GM19238 (cell line): ENCODE measurements around the gene TNFAIP8L3.

Experiments
- DNase-seq: peaks from one replicate; pipeline ENCODE4 v3.0.0; 2011; ENCODE audit warnings: low spot score; ENCODE audit not compliant: insufficient read length

TNFAIP8L3 gene

DNA sequence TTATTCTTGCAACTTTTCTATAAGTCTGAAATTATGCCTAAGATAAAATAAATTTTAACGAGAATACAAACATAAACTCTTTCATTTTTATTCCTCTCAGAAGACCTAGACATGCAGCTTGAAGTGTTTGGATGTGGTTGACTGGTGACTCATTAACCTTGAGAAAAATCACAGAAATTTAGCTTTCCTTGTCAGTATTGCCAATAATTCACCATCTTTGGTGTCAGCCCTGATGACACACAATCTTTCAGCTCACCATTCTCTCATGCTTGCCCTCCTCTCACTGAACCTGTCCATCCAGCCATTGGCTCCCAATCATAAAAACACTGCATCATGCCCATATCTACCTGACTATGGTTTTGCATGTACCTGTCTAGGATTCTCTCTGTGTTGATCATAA is 22.6 kb upstream of the TNFAIP8L3 start:
- DNase-seq, result no peak

DNA sequence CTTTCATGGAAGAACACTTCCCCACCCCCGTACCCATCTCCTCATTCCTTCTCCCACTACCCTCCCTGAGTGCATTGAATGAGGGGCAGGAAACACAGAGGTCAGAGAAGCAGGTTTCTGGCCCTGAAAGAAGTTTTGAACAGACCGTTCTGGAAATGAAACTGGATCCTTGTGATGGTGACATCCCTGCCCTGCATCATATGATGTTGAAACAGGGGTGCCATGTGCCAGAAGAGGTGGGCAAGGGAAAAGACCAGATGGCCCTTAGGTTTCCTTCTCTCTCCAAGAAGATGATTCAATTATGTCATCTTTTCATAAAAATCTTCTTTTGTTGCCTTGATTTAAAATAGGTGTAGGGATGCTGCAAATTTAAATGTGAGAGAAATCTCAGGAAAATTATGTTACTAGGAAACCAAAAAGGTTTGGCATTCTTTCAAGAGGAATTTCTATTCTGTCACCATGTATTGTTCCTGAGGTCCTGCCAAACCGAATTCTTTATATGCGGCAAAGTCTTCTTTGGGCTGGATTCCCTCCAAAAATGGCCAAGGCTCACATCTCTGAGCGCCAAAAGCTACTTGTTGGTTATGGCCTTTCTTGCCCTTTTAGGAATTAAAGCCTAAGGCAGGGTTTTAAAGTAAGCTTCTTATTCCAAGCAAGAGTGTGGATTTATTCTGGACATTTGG is 19.9 kb upstream of the TNFAIP8L3 start:
- no peak for DNase-seq

DNA sequence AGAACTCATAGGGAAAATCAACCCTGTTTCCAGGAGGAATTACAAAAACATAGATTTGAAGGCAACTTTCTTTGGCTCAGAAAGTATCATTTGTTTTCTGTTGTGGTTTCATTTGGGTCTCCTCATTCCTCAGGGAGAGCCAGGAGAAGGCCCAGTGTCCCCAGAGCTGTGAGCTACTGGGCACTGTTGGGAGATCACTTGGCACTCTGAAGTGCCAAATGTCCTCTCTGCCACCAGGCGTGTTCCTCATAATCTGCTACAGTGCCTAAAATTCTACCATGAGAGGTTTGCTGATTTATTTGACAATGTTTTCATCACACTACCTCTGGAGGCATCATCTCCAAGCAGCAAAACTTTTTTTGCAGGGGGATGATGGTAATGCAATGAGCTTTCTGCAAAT is 17.4 kb upstream of the TNFAIP8L3 start:
- DNase-seq, result no peak

DNA sequence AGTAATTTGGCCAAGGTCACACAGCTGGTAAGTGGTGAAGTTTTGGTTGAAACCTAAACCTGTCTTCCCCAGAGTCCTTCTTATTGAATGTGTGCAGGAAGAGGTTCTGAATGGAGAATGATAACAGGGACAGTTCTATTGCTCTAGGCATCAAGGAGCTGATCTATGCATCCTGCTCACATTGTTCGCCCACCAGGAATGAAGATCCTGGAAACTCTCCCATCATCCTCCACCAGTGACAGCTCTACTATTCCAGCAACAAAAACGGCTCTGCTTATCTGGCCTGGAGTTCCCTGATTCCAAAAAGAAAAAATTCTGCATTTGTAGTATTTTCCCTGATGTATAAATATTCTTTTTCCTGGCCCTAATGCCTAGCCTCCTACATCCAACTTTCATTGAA is 16.4 kb upstream of the TNFAIP8L3 start:
- DNase-seq, result no peak

DNA sequence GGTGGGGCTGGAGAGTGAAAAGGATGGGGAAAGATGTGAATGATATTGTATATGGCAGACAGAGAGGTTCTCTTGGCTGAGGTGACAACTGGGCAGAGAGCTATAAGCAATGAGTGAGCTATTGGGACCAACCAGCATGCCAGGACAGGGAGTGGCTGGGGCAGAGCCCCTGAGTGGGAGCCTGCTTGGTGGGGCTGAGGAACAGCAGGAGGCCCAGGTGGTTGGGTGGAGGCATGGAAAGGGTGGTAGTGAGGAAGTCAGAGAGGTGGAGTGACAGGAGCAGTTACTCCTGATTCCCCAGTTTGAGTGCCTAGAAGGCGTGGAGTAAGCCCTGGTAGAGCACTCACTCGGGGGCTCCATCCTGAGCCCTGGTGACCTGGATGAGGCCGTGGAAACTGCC is 15.5 kb upstream of the TNFAIP8L3 start:
- DNase-seq, result no peak

DNA sequence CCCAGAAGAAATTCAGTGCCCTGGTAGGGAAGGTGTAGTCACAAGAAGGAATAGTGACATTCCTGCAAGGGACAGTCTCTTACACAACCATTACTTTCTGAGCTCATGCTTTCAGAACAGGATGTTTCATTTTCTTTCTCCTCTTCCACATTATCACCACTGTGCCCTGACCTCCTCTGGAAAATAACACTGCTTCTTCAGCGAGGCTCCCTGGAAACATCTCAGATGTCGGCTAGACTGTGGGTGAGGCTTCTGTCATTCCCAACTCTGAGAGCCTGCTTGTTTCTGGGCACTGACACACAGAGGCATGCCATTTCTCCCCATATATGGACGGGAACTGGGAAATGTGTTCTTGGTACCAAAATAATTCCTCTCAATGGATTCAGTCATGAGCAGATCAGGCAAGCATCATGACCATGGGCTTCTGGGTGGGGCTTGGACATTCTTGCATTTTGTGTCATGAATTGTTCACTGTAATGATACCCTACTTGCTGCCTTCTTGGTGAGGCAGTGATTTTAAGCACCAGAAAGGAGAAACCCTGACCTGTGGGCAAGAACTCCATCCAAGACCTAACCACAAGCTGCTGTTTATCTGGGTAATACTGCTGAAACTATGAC is 14.3 kb upstream of the TNFAIP8L3 start:
- no peak for DNase-seq

DNA sequence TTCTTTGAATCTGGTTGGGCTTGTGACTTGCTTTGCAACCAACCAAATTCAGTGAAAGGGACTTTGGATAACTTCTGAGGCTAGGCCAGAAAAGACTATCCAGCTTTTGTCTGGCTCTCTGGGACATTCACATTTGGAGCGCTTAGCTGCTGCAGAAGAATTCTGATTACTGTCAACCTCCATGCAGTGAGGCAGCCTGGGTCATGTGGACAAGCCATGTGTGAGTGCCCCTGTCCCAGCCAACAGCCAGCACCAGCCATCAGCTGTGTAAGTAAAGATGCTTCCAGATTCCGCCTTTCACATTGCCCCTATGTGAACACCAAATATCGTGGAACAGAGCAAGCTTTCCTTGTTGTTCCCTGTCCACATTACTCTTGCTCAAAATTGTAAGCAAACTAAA is 12.9 kb upstream of the TNFAIP8L3 start:
- DNase-seq, result no peak

DNA sequence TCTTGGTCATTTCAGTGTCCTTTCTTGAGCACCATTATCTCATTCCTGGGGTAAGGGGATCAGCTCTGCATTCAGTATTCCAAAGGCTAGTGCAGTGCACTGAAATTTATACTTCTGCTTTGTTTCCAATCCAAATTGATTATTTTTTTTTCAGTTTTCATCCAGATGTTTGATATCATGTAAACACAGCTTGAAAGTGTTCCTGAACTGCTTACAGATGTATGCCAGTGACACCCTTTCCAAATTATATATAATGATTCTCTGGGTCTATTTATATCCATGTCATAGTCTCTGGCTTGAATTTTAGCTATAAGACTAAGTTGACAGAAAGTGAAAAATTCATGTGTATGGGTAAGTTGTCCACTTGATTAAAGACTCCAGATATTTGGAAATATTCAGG is 11.8 kb upstream of the TNFAIP8L3 start:
- DNase-seq, result no peak

DNA sequence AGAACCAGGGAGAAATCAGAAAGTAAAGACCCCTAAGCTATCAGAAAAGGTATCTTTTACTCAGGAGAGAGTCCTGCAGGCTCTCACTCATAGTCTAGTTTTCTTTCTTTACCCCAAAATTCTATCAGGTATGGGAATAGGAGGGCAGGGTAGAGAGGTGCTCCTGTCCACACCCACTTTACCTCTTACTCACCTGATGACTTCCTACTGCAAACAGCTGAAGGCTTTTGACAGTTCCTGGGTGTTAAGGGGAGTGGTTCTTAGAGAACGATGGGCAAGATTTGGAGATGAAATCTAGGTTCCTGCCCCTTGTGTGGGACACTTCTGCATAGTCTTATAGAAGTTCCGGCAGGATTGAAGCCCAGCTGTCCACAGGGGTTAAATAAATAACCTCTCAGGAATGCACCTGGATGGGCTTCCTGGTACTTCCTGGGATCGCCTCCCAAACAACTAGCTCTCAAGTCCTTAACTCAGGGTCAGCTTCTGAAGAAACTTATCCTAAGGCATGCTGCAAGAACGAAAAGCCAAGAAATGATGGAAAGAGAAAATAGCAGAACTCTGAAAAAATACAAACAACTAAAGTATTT is 10.8 kb upstream of the TNFAIP8L3 start:
- DNase-seq, result no peak

DNA sequence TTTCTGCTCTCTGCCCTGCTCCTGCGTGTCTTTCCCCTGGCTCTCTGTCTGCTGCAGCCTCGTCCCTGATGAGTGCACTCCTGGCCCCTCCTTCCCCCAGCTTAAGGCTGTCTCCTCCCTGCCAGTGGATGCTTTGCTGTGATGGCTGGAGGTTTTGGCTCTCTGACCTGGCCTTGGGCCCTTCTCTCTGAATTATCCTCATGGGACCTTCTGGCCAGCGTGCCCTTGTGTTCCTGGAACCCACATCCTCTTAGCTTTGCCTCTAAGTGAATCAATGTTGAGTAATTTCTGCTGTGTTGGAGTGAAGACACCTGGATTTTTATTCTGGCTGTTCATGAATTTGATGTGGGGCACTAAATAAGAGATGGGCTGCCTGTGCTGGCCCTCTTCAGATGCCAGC is 9.8 kb upstream of the TNFAIP8L3 start:
- DNase-seq, result no peak

DNA sequence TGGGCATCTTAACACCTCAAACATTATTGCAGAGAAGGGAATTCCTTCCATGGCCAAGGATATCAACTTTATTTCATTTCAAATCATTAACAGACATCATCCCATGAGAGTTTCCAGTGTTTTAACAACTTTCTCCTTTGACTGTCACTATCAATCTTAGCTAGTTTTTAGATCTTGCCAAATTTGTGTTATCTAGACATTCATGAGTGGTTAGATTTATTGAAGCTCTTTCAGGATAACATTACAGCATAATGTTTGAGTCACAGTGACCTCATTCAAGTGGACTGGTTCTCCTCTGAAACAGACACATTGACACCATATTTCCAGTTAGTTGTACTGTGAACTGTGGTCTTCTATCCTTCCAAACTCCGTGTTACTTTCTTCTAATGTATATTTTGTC is 8.6 kb upstream of the TNFAIP8L3 start:
- DNase-seq, result no peak

DNA sequence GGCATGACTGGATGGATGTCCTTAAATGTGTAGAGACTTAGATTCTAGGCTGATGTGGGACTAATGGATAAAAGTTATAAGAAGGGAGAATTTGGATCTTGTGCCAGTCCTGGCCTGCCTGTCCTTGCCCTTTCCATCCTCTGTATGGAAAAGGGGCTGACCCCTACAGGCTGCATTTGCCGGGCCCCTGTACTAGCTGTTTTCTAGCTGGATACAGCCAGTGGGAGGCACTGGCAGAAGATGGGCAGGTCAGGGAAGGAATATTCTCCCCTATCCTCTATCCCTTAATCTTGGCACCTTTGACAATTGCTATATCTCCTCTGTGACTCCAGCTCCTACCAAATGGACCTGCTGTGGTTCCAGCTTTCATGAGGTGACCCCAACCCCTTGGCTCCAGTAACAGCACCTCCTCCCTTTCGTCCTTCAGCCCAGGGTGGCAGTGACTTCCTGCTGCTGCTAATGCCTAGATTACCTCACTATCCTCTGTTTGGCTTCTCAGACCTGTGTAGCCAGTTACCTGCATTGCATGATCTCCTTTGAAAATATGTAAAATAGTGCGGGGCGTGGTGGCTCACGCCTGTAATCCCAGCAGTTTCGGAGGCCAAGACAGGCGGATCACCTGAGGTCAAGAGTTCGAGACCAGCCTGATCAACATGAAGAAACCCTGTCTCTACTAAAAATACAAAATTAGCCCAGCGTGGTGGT is 6.2 kb upstream of the TNFAIP8L3 start:
- DNase-seq, result no peak

DNA sequence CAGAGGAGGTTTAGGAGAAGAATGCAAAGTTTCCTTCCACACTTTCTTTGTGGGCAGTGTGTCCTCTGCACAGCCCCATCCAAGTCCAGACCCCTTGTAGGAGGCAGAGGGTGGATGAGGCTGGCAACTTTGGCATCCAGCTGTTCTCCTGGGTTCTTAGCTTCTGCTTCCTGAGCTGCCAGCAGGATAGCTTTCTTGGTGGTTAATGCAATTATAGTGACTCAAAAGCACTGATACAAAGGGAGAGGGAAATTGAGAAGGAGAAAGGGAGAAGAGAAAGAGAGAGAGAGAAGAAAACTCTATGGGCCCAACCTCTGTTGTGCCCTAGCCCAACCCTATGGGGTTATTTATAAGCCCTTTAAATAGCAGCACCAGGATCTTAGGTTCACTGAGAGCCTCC is 4.5 kb upstream of the TNFAIP8L3 start:
- no peak for DNase-seq

DNA sequence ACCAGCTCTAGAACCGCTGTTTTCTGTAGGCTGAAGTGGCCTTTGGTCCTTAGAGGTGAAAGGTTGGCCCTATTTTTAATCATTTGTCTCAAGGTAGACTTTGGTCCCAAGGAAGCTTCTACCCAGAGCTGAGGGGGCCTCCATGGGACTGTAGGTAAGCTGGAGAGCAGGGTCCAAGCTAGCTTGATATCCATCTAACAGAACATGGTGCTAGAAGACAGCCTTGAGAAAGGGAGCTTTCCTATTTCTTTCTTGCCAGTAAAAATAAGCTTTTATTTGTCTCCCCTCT is 3.6 kb upstream of the TNFAIP8L3 start:
- no peak for DNase-seq

DNA sequence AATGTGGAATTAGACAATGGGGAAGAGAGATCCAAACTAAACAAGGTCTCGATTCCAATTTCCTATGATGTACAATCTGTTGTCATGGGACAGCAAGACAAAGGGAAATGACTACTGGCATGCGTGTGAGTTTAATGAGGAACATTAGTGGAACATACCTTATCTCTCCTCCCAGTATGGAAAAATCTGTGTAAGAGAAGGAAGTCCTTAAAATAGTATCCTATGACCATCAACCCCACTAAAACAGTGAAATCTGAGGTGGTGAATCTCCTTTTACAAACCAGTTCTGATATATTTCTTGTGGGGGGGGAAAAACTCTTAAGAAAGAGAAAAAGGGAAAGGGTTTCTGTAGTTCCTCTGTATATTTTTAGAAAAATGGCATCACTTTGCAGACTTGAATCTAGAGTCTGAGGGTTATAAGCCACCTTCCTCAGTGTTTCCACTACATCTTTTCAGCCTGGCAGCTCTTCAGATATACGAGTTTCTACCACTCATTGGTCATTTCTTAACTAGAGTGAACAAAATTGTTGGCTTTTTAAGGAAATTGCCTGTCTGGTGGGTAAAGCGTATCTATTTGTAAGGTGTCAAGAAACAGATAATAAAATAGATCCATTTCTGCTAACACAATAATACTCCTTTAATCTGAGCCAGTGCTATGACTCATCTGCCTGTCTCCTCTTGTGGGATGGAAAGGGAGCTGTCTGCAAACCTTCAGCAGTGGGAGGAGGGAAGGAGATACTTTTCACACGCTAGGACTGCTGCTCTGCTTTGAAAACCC is 3.0 kb upstream of the TNFAIP8L3 start:
- no peak for DNase-seq

DNA sequence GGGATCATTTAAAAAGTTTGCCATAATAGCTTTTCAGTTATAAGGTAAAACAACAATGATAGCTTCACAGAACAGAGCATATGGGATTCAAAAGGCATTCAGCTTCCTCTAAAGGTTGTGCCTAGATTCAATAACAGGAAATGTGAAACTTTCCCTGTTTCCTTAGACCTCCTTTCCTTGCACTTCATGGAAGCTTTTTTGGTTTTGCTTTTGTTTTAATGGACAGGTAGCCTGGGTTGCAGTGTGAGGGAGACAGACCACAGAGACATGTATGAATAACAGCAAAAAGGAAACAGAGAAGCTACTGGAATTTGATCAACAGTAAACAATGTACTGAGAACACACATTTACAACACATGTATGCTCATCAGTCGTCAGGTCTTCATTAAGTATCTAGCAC is 2.3 kb upstream of the TNFAIP8L3 start:
- DNase-seq, result no peak

DNA sequence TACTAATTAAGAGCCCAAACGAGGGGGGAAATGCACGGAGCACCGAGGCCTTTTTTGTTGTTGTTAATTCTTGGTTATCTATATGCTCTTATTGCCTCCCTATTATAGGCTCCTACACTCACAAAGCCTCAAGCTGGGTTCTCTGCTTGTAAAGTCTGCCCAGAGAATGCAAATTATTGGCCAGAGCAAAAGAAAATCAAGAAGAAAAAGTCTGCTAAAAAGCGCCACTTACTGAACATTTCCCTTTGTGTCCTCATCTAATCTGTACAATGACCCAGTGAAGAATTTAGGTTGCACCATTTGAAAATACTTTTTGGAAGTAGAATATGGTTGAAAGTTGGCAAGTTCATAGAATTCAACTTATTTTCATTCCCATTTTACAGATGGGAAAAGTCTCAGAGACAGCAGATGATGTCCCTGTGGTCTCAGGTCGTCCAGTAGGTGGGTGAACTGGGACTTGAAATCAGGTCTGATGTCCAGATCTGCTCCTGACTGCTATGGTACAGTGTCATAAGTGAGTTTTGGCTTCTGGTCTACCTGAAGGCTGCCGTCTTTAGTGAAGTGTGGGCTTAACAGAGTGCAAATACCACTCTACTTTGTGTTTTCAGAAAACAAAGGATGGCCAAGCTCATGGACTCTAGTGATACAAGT is 1.1 kb upstream of the TNFAIP8L3 start:
- DNase-seq, result no peak

DNA sequence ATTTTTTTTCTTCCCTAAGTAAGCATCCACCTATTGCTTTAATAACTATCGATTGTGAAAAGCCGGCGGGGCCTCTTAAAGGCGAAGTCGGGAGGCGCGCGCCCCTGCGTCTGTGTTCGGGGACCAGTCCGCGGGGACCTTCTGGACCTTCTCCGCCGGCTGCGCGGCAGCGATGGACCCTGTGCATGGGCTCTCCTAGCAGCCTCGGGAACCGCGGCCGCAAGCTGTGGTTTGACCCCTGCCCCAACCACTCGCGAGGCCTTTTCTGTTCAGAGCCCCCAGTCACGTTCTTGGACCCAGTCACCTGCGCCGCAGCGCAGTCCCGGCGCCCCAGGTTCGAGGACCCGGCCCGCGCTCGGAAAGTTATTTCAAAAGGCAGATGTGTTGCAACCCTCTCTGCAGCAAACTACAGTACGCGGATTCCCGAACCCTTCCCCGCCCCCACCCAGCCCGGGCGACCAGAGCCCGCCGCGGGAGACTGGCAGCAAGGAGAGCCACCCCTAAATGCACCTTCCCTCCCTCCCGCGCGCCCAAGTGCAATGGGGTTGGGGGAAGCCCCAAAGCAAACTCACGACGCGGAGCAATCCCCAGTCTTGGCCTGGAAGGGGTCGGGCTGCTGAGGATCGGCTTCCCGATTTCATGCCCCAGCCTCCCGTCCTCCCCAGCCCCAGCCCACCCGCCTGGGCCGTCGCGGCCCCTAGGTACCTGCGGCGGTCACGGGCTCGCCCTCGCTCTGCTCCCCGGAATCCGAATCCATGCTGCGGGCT is 684 bp downstream of the TNFAIP8L3 start:
- DNase-seq, result no peak

DNA sequence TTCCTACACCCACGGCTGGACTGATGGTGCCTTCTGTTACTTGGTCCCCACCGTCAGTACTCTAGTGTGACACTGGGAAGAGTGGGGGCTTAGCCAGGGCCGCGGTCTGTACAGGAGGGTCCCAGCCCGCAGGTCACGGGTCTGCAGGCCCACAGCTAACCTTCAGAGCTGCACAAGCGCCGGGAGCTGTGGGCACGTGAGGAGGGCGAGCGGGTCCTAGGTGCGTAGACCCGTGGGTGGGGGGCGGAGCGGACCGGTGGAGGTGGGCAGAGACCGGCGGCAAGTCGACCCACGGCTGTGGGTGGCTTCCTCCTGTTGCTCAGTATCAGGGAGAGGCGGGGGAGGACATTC is 1.2 kb downstream of the TNFAIP8L3 start:
- DNase-seq, result no peak

DNA sequence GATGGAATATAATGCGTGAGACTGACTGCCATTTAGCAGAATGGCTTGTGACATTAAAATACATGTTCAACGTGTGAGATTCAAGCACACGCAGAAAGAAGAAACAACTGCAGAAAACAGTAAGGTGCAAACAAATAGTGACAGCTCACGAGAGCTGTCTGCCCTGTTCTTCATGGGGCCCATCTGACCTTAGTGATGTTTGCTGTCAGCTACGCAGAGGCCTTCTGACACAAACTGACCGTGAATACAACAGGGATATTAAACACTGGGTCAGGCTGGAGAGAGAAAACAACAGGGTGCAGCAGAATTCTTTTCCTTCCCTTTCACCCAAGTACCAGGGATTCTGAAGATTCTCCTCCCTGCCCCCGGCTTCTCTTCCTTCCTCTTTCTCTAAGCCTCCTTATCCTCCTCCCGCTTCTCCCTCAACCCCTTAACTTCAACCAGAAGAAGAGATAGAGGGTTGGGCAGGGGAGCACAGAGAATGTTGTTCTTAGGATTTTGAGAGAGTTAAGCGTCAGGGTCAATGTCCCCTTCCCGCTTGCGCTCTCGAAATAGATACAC is 2.1 kb downstream of the TNFAIP8L3 start:
- DNase-seq, result no peak

DNA sequence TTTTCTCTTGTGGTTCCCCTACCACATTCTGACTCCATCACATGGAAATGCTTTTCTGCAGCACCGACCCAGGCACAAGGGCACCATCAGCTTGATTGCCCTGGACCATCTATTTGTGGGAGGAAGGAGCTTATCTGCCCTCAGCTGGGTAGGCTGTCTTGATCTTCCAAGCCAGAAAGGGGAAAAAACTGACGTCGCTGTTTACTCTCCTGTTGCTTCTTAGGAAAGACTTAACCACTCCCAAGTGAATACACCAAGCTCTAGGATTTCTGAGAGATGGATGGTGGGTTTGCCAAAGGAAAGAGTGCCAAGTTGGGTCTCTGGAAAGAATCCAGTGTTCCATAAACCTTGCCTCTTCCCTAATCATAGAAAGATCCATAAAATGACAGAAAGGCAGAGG is 4.0 kb downstream of the TNFAIP8L3 start:
- DNase-seq, result no peak
